Pancreas (tissue), 10 donors: ENCODE measurements around the gene SEL1L2. TPM values are rescaled to one million over a fixed set of nuclear protein-coding genes. Genes with fewer than 3 reads are reported as not detected.
A peak's percentile ranks its signal among the peaks of the same experiment; 100 is the strongest.

Experiments used
- ATAC-seq, 4 donors: fragments of 200-7000 bp; cut with Tn5 transposase; one replicate each; pipeline versions ENCODE4 v1.8.0 to v1.9.1; 2020; ENCODE audit warnings: mild to moderate bottlenecking in 4 of 4, moderate library complexity in 4 of 4
- DNase-seq, 6 donors: peaks; one replicate each; pipeline ENCODE4 v3.0.0-alpha.2; 2020
- FAIRE-seq: peaks from 2 replicates; lab custom pipeline; 2012; peaks lifted over from hg19 to GRCh38; lab: Jason Lieb, UNC
- H3K27ac ChIP-seq, 4 donors: fragments of 200-600 bp; sonication (generic); 1 replicate in 3 of 4; 2 replicates in 1 of 4; pipeline versions ENCODE4 v1.5.0 to v1.8.0; 2020
- H3K27me3 ChIP-seq, 4 donors: fragments of 200-600 bp; one replicate each; pipeline ENCODE4 v1.8.0; 2021
- H3K36me3 ChIP-seq, 3 donors: fragments of 200-600 bp; sonication (generic) in 1 of 3; one replicate each; pipeline versions ENCODE4 v1.5.0 to v1.8.0; 2020 to 2021
- H3K4me1 ChIP-seq, 3 donors: fragments of 200-600 bp; one replicate each; pipeline ENCODE4 v1.8.0; 2021
- H3K4me3 ChIP-seq, 4 donors: fragments of 200-600 bp; sonication (generic) in 2 of 4; one replicate each; pipeline versions ENCODE4 v1.5.0 to v1.8.0; 2020 to 2021
- H3K9me3 ChIP-seq, 4 donors: fragments of 200-600 bp; one replicate each; pipeline ENCODE4 v1.8.0; 2021
- WGBS, 2 donors: extraction: QIAGEN DNeasy Blood & Tissue Kit; methylation state at CpG; one replicate each; pipeline ENCODE4 v1.1.7; 2013; 5-methylcytosine and 5-hydroxymethylcytosine counted together
- intact Hi-C, 3 donors: fragments of 100-400 bp; cut with DNase I; formaldehyde crosslinking; loops; one replicate each; pipeline versions ENCODE4 v1.11.1 to v1.14.2; 2022
- polyA plus RNA-seq, 2 donors: library from polyadenylated mRNA; stranded (reverse); fragments of 200-250 nt; gene quantifications; one replicate each; pipeline ENCODE4 v1.2.3, GENCODE V29; 2013
- total RNA-seq, 6 donors: library from RNA; stranded (reverse); fragmentation: NEBNext Ultra II Directional in 4 of 6; extraction: Animal tissue kit (Norgen Biotek cat#: 25700) in 4 of 6; gene quantifications; one replicate each; pipeline versions ENCODE4 v1.2.1 to v1.2.4, GENCODE V29; 2021 to 2023
- TF ChIP-seq, protein P1 (sequence below), 4 donors: fragments of 200-600 bp; sonication (generic) in 3 of 4; IDR thresholded peaks; one replicate each; pipeline versions ENCODE4 v1.5.0 to v1.8.0; 2021; ENCODE audit warnings: antibody characterized with exemption in 4 of 4
- donor health status: healthy with polysubstance abuse.
- donor health status: DM: no; HTN: no; CAD: no; lungs with moderate emphysema.
- donor health status: DM: no; HTN: no; CAD: no.
- donor health status: control.
- donor health status: control.
- donor health status: Bipolar disorder and iron deficiency.
- donor health status: DM: yes; HTN: yes; CAD: no.
- donor health status: DM: no; HTN: no; CAD: no.
- donor health status: DM: no; HTN: no; CAD: no.
- donor health status: DM: yes; HTN: yes; CAD: no.

SEL1L2 gene
- total and polyA plus RNA-seq, 8 donors, result 0.46 TPM; not detected in 7

DNA sequence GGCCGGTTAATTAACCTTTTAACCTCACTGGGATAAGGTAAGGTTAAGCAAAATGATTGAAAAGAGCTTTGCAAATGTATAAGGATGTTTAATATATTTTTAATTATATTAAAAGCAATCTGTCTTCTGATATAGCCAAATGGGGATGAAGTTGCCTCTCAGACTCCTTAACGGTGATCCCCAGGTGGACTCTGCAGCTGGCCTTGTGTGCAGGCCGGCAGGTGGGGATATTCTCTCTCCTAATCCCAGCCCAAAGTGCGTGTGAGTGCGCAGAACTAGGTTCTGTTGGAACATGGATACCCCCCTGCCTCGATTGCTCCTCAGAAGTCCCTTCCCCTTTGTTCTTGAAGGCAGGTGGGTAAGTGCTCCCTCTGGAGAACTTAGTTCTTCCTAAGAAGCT, 105.6 kb downstream of the SEL1L2 start:
- Histone ChIP-seq H3K27ac (no peak overlapping the region), H3K27me3 (no peaks in the 10 kb centered on the region), H3K4me3 (no peak overlapping the region), H3K9me3 (no peaks in the 10 kb centered on the region), H3K4me1 (no peaks in the 10 kb centered on the region), H3K36me3 (no peaks in the 10 kb centered on the region)
- intact Hi-C loops, result no loop called here
- TF ChIP-seq, protein P1, sequence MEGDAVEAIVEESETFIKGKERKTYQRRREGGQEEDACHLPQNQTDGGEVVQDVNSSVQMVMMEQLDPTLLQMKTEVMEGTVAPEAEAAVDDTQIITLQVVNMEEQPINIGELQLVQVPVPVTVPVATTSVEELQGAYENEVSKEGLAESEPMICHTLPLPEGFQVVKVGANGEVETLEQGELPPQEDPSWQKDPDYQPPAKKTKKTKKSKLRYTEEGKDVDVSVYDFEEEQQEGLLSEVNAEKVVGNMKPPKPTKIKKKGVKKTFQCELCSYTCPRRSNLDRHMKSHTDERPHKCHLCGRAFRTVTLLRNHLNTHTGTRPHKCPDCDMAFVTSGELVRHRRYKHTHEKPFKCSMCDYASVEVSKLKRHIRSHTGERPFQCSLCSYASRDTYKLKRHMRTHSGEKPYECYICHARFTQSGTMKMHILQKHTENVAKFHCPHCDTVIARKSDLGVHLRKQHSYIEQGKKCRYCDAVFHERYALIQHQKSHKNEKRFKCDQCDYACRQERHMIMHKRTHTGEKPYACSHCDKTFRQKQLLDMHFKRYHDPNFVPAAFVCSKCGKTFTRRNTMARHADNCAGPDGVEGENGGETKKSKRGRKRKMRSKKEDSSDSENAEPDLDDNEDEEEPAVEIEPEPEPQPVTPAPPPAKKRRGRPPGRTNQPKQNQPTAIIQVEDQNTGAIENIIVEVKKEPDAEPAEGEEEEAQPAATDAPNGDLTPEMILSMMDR (IDR thresholded peaks at IDR 0.05), result no peak
- 63 to 71% methylated on average over 6 of the region's 6 CpGs for WGBS, 2 donors
- DNase-seq (no peak), ATAC-seq (no peak), FAIRE-seq (no peak)

DNA sequence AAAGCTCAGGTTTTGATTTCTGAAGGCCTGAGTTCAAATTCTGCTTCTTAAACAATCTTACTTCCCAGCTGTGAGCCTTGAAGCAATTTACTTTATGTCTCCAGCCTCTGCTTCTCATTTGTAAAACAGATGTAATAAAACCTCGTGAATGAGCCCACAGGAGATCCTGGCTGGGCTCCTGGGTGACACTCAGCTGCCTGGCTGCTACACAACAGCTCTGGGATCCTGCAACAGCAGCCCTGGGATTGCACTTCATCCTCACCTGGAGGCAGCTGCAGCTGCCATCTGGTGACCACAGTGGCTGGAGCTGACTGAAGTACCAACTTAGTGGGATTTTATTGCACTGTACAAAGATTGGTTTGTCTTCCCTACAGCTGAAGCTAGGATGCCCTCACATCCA, 107.0 kb downstream of the SEL1L2 start:
- FAIRE-seq, result no peak
- Histone ChIP-seq H3K9me3 (no peaks in the 10 kb centered on the region), H3K27me3 (no peaks in the 10 kb centered on the region), H3K4me1 (no peaks in the 10 kb centered on the region), H3K36me3 (no peaks in the 10 kb centered on the region), H3K4me3 (no peak overlapping the region), H3K27ac (no peak overlapping the region)
- DNase-seq, result no peak
- 20 to 56% methylated on average over 1 of the region's 1 CpG for WGBS, 2 donors
- intact Hi-C loops, result no loop called here
- peak in 2 of 4 donors; percentile 39 to 57 for ATAC-seq
- TF ChIP-seq, protein P1 (IDR thresholded peaks at IDR 0.05), result no peak

DNA sequence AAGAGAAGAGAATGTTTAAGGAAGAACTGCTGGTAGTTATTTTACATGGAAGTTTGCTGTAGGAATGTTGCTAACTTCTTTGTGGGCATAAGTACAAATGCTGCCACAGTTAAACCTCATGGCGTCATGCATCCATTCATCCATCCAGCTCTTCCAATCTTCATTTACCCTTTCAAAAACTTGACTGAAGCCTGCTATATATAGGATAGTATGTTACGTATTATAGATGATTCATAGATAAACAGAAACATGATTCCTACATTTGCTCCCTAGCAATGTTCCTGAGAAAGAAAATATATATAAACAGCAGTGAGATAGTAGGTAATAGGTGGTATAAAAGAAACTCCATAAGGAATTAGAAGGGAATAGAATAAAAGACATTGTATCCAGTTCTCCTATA, 111.8 kb downstream of the SEL1L2 start:
- no peaks in the 10 kb centered on the region for H3K27me3 ChIP-seq
- no peak for ATAC-seq
- no peaks in the 10 kb centered on the region for H3K36me3 ChIP-seq
- FAIRE-seq, result no peak
- TF ChIP-seq, protein P1 (IDR thresholded peaks at IDR 0.05), result no peak
- no peaks in the 10 kb centered on the region for H3K9me3 ChIP-seq
- no peaks in the 10 kb centered on the region for H3K4me1 ChIP-seq
- intact Hi-C loops, result no loop called here
- H3K27ac ChIP-seq, result no peak overlapping the region
- DNase-seq, result no peak
- no peak overlapping the region for H3K4me3 ChIP-seq
- WGBS, 2 donors, result 82 to 87% methylated on average over 2 of the region's 2 CpGs

DNA sequence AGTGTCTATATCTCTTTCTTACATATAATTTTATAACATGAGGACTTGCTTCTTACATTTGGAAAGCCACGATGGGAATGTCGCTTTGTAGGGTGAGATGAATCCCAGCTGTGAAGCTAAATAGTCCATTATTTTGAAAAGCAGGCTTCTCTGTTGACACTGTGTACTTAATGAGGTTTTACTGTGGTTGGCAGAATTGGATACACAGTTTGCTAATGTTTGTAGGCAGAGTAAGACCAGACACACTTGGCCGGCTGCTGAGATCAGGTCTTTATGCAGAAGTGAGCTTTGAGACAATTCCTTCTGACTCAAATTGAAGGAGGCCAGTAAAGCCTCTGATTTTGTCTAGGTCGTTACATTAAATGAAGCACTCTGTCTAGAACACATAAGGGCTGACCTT, 112.6 kb downstream of the SEL1L2 start:
- no peaks in the 10 kb centered on the region for H3K9me3 ChIP-seq
- TF ChIP-seq, protein P1 (IDR thresholded peaks at IDR 0.05), result no peak
- intact Hi-C loops, result no loop called here
- H3K4me1 ChIP-seq, result no peaks in the 10 kb centered on the region
- 14 to 20% methylated on average over 4 of the region's 4 CpGs for WGBS, 2 donors
- no peaks in the 10 kb centered on the region for H3K36me3 ChIP-seq
- H3K4me3 ChIP-seq, result no peak overlapping the region
- DNase-seq (no peak), ATAC-seq (peak in 2 of 4 donors; percentile 54 to 67), FAIRE-seq (peak; percentile 26)
- H3K27ac ChIP-seq, result no peak overlapping the region
- no peaks in the 10 kb centered on the region for H3K27me3 ChIP-seq

DNA sequence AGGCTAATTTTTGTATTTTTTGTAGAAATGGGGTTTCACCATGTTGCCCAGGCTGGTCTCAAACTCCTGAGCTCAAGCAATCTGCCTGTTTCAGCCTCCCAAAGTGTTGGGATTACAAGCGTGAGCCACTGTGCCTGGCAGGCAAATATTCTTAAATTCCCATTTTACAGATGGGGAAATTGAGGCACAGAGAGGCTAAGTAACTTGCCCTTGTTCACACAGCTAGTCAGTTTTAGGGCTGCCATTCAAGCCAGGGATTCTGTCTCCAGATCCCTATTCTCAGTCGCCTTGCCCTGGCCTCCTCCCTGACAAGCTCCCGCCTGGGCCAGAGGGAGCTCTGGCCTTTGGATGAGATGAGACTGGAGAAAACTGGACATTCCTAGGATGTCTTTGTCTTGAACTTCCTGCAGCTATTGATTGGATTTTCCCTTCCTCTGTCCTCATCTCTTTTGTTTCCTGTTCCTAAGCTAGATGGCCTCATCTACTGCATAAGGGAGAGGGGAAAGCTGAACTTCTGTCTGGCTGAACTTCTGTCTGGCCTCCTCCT, 115.1 kb downstream of the SEL1L2 start:
- Histone ChIP-seq H3K4me1 (no peaks in the 10 kb centered on the region), H3K9me3 (no peaks in the 10 kb centered on the region), H3K27me3 (no peaks in the 10 kb centered on the region), H3K4me3 (no peak overlapping the region), H3K27ac (no peak overlapping the region), H3K36me3 (no peaks in the 10 kb centered on the region)
- no peak for ATAC-seq
- intact Hi-C loops, result no loop called here
- 76 to 80% methylated on average over 3 of the region's 3 CpGs for WGBS, 2 donors
- no peak for DNase-seq
- FAIRE-seq, result no peak
- TF ChIP-seq, protein P1 (IDR thresholded peaks at IDR 0.05), result no peak
